NCI-H2196 (cell line): ENCODE results near the gene SND1.
"Not testable (repeated sequence)": the region's sequence is repeated elsewhere in the genome, so short reads cannot be mapped to it uniquely, and the experiment has no call there.

Experiments
- DNase-seq: peaks from one replicate; lab custom pipeline; 2025; ENCODE audit not compliant: unreplicated experiment; lab: John Stamatoyannopoulos, UW

The SND1 gene

DNA sequence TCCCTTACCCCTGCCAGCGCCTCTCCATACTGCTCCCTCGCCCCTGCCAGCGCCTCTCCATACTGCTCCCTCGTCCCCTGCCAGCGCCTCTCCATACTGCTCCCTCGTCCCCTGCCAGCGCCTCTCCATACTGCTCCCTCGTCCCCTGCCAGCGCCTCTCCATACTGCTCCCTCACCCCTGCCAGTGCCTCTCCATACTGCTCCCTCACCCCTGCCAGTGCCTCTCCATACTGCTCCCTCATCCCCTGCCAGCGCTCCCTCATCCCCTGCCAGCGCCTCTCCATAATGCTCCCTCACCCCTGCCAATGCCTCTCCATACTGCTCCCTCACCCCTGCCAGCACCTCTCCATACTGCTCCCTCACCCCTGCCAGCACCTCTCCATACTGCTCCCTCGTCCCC, 455.5 kb downstream of the SND1 start:
- DNase-seq: not testable (repeated sequence)

DNA sequence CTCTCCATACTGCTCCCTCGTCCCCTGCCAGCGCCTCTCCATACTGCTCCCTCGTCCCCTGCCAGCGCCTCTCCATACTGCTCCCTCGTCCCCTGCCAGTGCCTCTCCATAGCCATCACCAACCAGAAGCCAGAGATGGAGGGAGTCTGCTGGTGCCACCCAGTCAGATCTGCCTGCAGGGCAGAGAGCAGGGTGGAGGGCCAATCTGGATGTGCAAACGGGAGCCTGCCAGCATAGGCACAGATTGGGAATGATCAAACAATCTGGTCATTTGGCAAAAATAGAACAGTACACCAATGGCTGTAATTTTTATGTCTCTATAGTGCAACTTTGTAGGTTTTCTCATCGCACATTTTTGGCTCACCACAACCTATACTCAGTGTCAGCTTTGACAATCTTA, 456.1 kb downstream of the SND1 start:
- DNase-seq: no peak

DNA sequence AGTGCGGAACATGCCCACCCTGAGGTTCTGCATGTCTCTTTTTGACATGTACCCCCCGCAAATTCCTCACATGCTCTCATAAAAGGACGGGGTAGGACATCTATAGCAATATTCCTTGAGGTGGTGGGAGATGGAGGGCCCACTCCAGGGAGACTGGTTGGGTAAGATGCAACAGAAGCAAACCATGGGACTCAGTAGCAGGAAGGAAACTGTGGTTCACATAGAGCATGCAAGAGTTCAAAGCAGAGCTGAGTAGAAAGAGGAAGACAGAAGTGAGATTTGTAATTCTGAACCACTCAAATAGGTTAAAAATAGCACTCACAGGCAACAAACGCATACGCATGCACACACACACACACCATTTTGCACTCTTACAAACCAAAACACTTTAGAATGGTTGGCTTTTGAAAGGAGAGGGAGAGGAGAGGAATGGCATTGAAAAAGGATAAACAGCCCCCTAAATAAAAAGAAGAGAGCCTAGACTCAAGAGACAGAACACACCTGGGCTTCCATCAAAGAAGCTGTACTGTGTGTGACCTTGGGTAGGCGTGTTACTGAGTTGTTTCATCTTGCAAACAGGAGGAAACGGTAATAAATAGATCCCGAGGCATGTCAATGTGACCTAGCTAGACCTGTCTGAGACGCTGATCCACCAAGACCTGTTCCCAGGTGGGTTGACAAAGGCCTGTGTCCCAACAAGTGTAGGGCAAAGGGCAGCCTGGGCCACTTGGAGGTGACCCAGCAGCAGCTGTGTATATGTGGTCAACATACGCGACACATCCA, 456.8 kb downstream of the SND1 start:
- no peak for DNase-seq

DNA sequence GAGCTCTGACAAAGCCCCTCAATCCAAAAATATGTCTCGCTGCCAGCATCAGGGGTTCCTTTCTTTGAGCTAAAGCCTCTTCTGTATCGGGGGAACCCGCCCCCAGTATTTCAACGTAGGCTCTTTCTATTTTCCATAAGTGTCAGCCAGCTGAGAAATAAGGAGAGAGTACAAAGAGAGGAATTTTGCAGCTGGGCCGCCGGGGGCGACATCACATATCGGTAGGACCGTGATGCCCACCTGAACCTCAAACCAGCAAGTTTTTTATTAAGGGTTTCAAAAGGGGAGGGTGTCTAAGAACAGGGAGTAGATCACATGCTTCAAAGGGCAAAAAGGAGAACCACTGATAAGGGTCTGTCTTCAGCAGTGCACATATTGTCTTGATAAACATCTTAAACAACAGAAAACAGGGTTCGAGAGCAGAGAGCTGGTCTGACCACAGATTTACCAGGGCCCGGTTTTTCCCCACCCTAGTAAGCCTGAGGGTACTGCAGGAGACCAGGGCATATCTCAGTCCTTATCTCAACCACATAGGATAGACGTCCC, 457.5 kb downstream of the SND1 start:
- DNase-seq: not testable (repeated sequence)

DNA sequence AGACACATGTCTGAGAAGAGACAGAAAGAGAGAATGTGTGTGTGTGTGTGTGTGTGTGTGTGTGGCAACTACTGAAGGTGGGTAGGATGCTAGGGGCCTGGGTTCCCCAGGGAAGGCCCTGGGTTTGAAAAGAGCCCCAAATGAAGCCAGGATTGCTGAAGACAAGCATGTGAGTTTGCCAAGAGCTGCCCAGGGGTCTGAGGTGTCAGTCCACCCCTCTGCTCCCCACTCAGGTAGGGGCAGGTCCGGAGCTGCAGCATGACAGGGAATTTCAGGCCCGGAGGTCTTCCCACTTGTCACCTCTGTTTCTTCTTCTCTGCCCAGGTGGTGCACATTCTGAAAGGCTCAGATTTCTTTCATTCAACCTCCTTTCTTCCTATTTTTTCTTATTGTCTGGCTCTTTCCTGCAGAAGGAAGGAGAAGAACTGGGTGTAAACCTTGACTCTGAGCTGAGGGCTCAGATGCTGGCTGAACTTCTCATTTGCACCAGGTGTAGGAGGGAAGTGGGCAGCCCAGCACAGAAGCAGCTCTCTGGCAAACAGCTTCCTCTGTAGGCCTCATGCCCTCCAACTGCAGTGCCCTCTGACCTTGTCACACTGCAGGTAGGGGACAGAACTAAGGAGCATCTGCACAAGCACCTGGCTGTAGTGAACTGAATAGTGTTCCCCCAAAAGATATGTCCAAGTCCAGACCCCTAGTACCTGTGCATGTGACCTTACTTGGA, 458.8 kb downstream of the SND1 start:
- DNase-seq: no peak

DNA sequence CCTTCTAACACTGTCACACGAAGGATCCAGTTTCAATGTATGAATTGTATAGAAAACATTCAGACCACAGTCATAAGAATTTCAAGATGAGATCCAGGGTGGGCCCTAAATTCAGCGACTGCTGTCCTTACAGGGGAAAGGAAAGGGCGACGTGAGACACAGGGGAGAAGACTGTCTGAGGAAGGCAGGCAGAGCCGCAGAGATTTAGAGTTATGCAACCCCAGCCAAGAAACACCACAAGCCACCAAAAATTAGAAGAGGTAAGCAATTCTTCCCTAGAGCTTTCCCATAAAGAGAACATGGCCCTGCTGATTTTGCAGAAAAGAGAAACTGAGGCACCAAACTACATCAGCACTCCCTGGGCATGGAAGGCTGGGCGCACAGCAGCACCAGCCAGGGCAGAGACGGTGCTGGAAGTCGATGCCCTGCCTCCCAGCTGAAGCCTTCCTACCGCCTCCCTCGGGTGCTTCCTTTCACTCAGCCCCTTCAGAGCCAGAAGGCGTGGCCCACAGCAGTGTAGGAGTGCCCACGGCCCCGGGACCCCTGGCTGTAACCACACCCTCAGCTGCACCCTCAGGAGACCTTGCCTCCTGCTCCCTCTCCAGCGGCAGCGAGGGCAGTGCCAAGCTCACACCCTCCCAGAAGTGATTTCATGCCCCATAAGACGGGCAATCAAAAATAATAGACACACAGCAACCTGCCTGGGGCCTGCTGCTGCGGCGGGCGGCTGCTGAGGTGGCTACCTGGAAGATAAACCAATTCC, 460.2 kb downstream of the SND1 start:
- DNase-seq: no peak

DNA sequence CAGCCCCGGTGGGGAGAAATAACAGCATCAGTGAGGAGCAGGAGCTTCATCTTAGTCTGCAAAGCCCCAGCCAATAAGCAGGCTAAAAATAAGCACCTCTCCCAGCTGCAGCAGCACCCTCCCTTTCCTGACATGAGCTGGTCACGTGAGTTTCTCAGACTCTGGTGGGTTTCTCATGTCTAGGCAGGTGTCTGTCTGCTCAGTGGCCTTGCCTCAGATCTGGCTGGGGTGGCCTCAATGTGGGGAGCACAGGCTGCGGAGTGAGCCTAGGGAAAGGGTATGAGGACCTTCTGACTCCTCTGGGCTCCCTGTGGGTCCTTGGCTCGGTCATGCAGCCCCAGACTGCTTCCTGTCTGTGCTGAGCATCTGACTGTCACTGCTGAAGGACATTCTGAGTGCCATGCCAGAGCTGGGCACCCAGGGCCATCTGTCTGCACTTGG, 460.8 kb downstream of the SND1 start:
- no peak for DNase-seq

DNA sequence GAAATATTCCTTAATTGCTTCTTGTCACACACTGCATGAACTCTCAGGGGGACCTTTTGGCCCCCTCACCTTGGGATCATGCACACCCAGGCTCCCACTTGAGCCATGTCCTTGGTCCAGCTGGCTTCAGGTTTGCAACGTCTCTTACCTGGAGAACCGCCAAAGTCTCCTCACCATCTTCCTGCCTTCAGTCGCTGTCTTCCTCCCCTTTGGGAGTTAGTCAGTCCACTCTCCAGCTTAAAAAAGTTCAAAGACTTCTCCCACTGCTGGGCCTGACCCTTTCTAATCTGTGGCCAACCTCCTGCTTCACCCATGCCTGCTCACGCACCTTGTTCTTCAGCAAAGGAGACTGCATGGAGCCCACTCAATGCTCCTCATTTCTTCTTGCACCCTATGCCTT, 461.8 kb downstream of the SND1 start:
- DNase-seq: no peak

DNA sequence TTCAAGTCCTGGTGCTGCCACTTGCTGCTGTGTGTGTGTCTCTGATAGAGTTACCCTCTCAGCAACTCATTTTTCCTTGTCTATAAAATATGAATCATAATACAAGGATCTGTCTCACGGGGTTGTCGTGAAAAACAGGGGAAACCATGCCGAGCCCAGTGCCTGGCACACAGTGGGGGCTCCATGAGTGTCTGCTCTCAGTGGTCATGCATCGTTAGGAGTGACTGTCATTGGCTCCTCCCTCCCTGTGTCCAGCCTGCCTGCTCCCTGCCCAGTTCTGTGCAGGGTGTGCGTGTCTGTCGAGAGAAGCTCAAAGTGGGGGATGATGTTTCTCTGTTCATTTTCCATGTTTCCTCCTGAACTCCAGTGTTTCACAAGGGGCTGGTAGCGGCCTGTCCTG, 462.8 kb downstream of the SND1 start:
- DNase-seq: no peak

DNA sequence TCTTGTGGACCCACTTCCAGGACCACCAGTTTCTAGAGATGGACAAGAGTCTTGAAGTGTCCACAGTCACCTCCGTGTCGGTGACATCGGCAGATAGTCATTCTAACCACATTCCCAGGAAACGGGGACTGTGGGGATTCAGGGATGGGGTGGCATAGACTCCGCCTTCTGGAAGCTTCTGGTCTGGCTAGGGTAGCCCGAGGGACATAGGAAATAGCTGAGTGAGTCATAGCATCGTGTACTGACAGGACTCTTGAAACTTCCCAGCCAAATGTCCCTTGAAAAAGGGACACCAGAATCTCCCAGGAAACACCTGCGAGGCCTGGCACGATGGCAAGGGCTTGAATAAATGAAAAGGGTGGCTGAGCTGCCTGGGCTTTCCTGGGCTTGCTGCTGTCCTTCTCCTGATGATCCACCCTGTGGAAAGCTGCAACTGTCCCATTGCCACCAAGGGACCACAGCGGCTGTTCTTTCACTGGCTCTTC, 463.4 kb downstream of the SND1 start:
- no peak for DNase-seq

DNA sequence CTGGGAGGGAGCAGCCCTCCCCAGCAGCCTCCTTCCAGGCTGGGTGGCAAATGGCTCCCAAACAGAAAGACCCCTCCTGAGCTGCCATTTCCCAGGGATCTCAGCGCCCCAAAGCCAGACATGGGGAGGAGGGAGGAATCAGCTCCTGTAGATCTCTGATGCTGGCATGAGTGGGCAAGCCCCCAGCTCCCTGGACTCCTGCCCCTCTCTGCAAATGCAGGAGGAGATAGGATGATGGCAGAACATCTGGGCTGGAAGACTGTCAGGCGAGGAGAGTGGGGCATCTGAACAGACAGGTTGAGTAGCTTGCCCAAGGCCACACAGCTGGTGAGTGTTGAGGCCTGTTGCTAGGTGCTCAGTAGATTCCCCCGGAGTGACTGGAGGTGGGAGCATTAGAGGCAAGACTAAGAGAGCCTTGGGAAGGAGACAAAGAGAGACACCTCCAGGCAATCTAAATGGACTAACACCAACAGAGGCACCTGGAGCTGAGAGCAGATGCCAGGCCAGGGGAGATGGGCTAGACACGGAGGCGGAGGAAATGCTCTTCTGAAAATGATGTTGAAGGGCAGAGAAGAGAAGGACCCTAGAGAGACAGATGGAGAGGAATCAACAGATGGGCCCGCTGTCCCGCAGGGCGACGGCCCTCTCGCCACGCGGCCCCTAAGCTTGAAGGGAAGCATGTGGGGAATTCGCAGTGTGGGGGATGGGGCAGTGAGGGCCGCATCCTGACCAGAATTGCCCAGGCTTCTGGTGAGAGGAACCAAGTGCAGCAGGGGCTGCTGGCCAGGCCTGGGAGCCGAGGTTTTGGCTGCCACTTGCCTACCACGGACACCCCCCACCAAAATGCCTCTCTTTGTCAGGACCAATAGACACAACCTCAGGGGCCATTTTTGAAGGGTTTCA, 464.1 kb downstream of the SND1 start:
- no peak for DNase-seq

DNA sequence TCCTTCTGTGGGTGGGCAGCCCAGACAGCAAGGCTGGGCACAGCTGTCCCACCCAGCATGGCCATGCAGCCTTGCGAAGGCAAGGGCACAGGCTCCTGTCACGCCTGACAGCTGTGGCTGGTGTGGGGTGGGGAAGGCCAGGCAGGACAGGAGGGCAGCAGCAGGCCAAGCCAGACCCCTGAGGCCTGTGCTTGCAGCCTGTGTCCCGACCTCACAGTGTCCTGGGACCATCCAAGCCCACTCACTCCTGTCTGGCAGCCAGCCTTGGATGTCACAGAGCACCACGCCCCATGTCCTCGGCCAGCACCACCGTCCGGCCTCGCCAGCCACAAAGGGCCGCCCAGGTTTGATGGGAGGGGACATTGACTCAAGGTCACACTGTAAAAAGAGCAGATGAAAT, 464.7 kb downstream of the SND1 start:
- no peak for DNase-seq

DNA sequence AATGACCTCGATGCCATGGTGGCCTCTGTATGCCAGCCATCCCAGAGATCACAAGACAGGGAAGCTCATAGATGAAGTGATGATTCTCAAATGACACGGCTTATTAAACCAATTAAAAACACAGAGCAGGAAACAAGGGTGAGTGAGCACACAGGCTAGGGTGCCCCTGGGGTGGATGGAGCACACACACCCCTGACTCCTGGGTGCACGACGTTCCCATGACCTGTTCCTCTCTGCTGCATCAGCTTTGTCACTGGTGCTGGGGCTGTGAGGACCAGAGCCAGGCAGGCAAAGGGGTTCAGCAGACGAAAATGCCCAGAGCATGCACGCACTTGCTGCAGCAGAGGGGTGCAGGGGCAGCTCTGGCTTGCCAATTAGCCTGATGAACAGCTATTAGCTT, 465.7 kb downstream of the SND1 start:
- DNase-seq: no peak

DNA sequence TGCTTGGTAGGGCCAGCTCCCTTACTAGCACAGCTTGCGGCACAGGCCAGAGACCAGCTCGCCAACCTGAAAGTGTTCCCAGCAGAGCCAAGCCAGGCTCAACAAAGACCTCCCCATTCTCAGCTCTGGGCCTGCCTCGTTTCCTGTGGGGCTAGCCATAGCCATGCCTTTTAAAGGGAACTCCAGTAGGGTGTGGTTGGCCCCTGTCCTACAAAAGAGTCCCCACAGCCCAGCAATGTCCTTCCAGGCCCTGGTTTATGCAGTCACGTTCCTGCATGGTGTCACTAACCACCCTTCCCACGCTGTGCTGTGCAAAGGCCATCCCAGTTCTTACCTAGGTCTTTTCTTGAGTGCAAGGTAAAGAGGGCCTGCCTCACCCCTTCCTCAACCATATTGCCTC, 467.0 kb downstream of the SND1 start:
- no peak for DNase-seq

DNA sequence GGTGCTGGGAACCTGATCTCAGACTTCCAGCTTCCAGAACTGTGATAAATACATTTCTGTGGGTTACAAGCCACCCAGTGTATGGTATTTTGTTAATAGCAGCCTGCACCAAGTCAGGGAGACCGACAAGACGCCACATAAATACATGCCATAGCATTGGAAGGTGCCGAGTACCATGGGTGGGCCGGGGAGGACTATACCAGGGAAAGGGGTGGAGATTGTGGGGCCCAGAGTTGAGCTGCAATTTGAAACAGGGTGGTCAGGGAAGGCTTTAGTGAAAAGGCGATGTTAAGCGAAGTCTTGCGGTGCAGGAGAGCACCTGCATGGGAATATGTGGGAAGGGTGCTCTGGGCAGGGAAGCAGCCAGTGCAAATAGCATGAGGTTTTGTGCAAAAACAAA, 468.1 kb downstream of the SND1 start:
- DNase-seq: no peak

DNA sequence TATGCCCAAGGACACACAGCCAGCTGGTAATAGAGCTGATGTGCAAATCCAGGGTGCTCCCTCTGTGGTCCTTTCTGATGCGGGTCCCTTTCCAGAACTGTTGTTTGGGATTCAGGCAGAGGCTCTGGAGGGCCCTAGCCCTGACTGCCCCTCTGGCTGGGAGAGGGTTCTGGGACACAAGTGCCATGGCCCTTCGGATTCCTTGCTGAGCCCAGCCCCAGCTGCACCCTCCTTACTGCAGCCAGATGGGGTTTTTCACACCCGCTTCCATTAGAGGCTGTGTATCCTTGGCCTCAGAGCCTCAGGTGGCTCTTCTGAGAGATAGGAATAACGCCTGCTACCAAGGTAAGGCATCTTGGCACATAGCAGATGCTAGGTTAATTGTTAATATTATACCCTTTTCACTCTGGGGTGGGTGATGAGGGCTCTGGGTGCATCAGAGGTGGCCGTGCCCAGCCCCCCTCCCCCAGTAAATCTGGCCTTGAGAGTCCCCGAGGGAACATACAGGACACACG, 469.0 kb downstream of the SND1 start:
- no peak for DNase-seq

DNA sequence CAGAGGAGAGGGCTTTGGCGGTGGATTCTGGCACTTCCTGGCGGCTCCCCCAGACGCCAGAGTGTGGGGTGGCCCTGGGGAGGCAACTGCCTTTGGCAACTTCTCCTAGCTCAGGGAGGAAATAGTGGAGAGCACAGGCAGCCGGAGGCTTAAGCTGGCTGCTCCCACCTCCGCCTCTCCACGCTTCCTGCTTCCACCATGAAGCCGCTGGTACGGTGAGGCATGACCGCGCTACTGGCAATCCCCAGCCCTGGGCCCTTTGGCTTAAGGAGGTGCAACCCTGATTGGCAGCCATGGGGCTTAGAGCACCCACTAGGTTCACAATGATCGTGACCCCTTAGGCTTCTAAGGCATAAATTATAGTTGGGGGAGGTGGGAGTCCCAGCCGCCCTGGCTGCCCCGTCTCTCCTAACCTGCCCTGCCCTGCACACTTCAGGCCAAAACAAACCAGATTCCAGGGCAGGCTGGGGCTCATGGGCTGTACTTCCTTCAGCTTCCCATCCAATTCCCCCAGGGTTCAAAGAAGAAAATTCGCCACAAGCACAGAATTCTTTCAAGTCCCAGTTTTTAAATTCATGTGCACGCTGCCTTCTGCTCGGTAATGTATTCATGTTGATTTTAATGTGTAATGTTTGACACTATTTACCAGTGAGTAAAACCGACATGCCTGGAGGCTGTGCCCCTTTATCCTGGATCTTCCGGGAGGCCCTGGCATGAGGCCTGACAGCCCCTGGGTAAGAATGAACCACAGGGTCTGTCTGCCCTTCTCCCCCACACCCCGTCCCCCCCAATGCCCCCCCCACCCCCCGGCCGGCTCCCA, 469.9 kb downstream of the SND1 start:
- DNase-seq: no peak

DNA sequence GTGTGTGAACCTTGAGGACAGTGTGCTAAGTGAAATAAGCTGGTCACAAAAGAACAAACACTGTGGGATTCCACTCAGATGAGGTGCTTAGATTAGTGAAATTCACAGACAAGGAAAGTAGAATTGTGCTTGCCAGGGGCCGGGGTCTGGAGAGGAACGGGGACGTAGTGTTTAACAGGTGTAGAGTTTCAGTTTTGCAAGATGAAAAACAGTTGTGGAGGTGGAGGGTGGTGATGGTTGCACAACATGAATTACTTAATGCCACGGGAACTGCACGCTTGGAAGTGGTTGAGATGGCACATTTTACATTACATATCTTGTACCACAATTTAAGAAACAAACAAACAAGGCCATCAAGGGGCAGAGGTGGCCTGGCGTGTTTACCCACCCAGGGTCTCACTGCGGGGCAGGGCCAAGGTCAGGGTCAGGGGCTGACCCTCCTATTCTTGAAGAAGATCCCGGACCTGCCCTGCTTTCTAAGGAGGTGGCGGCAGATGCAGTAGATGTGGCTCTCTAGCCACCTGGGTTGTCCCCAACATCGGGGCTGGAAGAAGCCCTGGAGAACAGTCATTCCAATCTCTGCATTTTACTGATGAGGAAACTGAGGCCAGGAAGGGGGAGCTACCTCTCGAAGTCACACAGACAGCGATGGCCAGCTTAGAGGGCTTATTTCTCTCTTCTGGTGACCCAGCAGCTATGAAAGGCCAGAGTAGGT, 470.7 kb downstream of the SND1 start:
- no peak for DNase-seq
